Esophagus muscularis mucosa (tissue), 4 donors: ENCODE results near the gene RNF213. TPM values are rescaled to one million over a fixed set of nuclear protein-coding genes. Genes with fewer than 3 reads are reported as not detected.

Experiments
- DNase-seq: peaks from one replicate; pipeline ENCODE4 v3.0.0-alpha.2; 2017; ENCODE audit errors: extremely low spot score
- H3K27ac ChIP-seq, 4 donors: fragments of 200-600 bp; sonication (generic); replicated peaks in 1 of 4; 1 replicate in 3 of 4; 2 replicates in 1 of 4; pipeline ENCODE4 v1.5.1; 2016 to 2019; ENCODE audit warnings: mild to moderate bottlenecking in 1 of 4
- H3K27me3 ChIP-seq, 4 donors: fragments of 200-600 bp; sonication (generic); one replicate each; pipeline versions ENCODE4 v1.5.1 to v1.6.0; 2016 to 2019
- H3K36me3 ChIP-seq, 4 donors: fragments of 200-600 bp; sonication (generic); one replicate each; pipeline ENCODE4 v1.5.1; 2016 to 2019
- H3K4me1 ChIP-seq, 4 donors: fragments of 200-600 bp; sonication (generic); one replicate each; pipeline ENCODE4 v1.5.1; 2016 to 2019
- H3K4me3 ChIP-seq, 4 donors: fragments of 200-600 bp; sonication (generic); 1 replicate in 2 of 4; 2 replicates in 2 of 4; pipeline ENCODE4 v1.5.1; 2016 to 2019; ENCODE audit warnings: mild to moderate bottlenecking in 4 of 4, moderate library complexity in 1 of 4
- H3K9me3 ChIP-seq, 4 donors: fragments of 200-600 bp; sonication (generic); 1 replicate in 3 of 4; 2 replicates in 1 of 4; pipeline ENCODE4 v1.5.1; 2016 to 2019
- EP300 ChIP-seq: sonication (generic); formaldehyde crosslinking; IDR thresholded peaks from one replicate; pipeline ENCODE4 v1.6.1; 2017; ENCODE audit warnings: antibody characterized with exemption
- POLR2A ChIP-seq: fragments of 450-650 bp; IDR thresholded peaks from one replicate; pipeline ENCODE4 v1.6.1; 2017; ENCODE audit warnings: antibody characterized with exemption, moderate library complexity, mild to moderate bottlenecking, low read depth
- POLR2AphosphoS5 ChIP-seq, 2 donors: sonication (generic); formaldehyde crosslinking; IDR thresholded peaks; one replicate each; pipeline ENCODE4 v1.6.1; 2017; ENCODE audit warnings: antibody characterized with exemption in 2 of 2
- WGBS: methylation state at CpG from one replicate; pipeline ENCODE4 v1.1.5; 2018; 5-methylcytosine and 5-hydroxymethylcytosine counted together
- intact Hi-C: fragments of 100-400 bp; cut with DNase I; formaldehyde crosslinking; loops from one replicate; pipeline ENCODE4 v1.15.1; 2023
- total RNA-seq, 4 donors: library from RNA; depleted of rRNA; stranded (reverse); fragments of >200 nt; gene quantifications; one replicate each; pipeline versions ENCODE4 v1.1.0 to v1.2.1, GENCODE V29; 2016
- TF ChIP-seq, protein P1 (sequence below), 3 experiments: fragments of 200-600 bp in 2 of 3; fragments of 450-650 bp in 1 of 3; sonication (generic) in 2 of 3; IDR thresholded peaks; one replicate each; pipeline ENCODE4 v1.5.1; 2017 to 2019; ENCODE audit warnings: antibody characterized with exemption in 3 of 3, mild to moderate bottlenecking in 2 of 3, moderate library complexity in 1 of 3

The RNF213 gene
- total RNA-seq, 4 donors from 2014 or later, result 55.8 to 85.7 (median 75.9) TPM

DNA sequence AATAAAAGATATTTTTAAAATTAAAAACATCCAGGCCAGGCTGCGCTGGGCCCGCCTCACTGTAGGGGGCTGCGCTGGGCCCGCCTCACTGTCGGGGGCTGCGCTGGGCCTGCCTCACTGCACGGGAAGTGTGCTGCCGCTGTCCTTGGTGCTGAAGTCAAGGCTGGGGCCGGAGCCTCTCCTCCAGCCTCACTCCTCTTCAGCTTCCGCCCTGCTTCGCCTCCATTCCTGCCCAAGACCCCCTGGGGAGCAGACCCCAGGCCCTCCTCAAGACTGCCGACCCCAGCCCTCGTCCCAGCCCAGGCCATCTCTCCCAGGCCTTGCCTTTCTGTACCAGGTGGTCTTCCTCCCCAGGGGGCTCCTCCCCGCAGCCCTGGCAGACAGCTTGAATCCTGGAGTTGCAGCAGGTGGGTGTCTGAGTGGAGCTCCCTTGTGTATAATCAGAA is 180.5 kb downstream of the RNF213 start:
- H3K36me3 ChIP-seq, result peaks cover 0 to 13% (median 4%) of the 10 kb centered on the region in 4 donors
- H3K27me3 ChIP-seq, result no peaks in the 10 kb centered on the region
- H3K9me3 ChIP-seq, result no peaks in the 10 kb centered on the region
- 20% methylated on average over 12 of the region's 14 CpGs for WGBS
- H3K4me3 ChIP-seq, result no peak overlapping the region
- no peak overlapping the region for H3K27ac ChIP-seq
- peaks cover 0 to 5% (median 0%) of the 10 kb centered on the region in 4 donors for H3K4me1 ChIP-seq
- intact Hi-C loops, result no loop called here
- no peak for DNase-seq
- TF ChIP-seq POLR2AphosphoS5 (IDR thresholded peaks at IDR 0.05) (no peak), POLR2A (no peak), EP300 (no peak)
- TF ChIP-seq, protein P1, sequence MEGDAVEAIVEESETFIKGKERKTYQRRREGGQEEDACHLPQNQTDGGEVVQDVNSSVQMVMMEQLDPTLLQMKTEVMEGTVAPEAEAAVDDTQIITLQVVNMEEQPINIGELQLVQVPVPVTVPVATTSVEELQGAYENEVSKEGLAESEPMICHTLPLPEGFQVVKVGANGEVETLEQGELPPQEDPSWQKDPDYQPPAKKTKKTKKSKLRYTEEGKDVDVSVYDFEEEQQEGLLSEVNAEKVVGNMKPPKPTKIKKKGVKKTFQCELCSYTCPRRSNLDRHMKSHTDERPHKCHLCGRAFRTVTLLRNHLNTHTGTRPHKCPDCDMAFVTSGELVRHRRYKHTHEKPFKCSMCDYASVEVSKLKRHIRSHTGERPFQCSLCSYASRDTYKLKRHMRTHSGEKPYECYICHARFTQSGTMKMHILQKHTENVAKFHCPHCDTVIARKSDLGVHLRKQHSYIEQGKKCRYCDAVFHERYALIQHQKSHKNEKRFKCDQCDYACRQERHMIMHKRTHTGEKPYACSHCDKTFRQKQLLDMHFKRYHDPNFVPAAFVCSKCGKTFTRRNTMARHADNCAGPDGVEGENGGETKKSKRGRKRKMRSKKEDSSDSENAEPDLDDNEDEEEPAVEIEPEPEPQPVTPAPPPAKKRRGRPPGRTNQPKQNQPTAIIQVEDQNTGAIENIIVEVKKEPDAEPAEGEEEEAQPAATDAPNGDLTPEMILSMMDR (IDR thresholded peaks at IDR 0.05), result no peak

- DNase-seq, result no peak
- no peak overlapping the region for H3K27ac ChIP-seq
- H3K27me3 ChIP-seq, result no peaks in the 10 kb centered on the region
- no peak for TF ChIP-seq POLR2A
- no peak for TF ChIP-seq POLR2AphosphoS5 (IDR thresholded peaks at IDR 0.05)
- TF ChIP-seq EP300, result no peak
- TF ChIP-seq, protein P1 (IDR thresholded peaks at IDR 0.05), result no peak
- H3K36me3 ChIP-seq, result peaks cover 0 to 13% (median 4%) of the 10 kb centered on the region in 4 donors
- 91% methylated on average over 8 of the region's 14 CpGs for WGBS
- H3K4me3 ChIP-seq, result no peak overlapping the region
- no peaks in the 10 kb centered on the region for H3K9me3 ChIP-seq
- intact Hi-C loops, result no loop called here
- H3K4me1 ChIP-seq, result peaks cover 0 to 5% (median 0%) of the 10 kb centered on the region in 4 donors
Measured at GRCh38 chr17:80441598-80442322, 181.1 kb downstream of the RNF213 start.

DNA sequence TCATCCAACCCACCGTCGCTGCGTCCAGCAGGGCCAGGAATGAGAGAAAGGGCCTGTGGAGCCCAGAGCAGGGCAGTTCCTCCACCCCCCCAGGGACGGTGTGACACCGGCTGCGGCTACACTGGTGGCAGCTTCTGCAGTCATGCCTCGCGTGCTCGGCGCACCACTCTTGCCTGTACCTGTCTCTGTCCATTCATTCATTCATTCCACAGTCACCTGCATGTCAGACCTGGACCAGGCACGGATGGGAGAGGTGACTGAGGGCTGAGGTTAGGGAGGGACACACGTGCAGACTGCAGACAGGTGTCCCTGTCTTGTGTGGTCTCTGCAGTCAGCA is 181.6 kb downstream of the RNF213 start:
- Histone ChIP-seq H3K9me3 (no peaks in the 10 kb centered on the region), H3K27ac (no peak overlapping the region), H3K36me3 (peaks cover 0 to 9% (median 3%) of the 10 kb centered on the region in 4 donors), H3K4me3 (no peak overlapping the region), H3K27me3 (no peaks in the 10 kb centered on the region), H3K4me1 (peaks cover 0 to 5% (median 0%) of the 10 kb centered on the region in 4 donors)
- no peak for DNase-seq
- WGBS, result 88% methylated on average over 12 of the region's 12 CpGs
- intact Hi-C loops, result no loop called here
- TF ChIP-seq POLR2AphosphoS5 (IDR thresholded peaks at IDR 0.05) (no peak), POLR2A (no peak), EP300 (no peak)
- TF ChIP-seq, protein P1 (IDR thresholded peaks at IDR 0.05), result no peak

DNA sequence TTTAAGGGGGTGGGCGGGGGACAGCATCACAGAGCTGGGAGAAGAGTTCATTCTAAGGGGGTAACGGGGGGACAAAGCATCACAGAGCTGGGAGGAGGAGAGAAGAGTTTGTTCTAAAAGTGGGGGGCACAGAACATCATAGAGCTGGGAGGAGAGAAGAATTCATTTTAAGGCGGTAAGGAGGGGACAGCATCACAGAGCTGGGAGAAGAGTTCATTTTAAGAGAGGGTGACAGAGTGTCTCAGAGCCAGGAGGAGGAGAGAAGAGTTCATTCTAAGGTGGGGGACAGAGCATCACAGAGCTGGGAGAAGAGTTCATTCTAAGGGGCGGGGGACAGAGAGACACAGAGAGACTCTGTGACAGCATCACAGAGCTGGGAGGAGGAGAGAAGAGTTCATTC is 182.1 kb downstream of the RNF213 start:
- H3K4me3 ChIP-seq, result no peak overlapping the region
- 89% methylated on average over 4 of the region's 4 CpGs for whole genome bisulfite sequencing
- intact Hi-C loops, result no loop called here
- H3K27ac ChIP-seq, result no peak overlapping the region
- H3K36me3 ChIP-seq, result peaks cover 0 to 6% (median 0%) of the 10 kb centered on the region in 4 donors
- H3K27me3 ChIP-seq, result no peaks in the 10 kb centered on the region
- DNase-seq, result no peak
- H3K4me1 ChIP-seq, result peaks cover 0 to 5% (median 0%) of the 10 kb centered on the region in 4 donors
- no peaks in the 10 kb centered on the region for H3K9me3 ChIP-seq
- TF ChIP-seq, protein P1 (IDR thresholded peaks at IDR 0.05), result no peak
- TF ChIP-seq POLR2AphosphoS5 (IDR thresholded peaks at IDR 0.05) (no peak), POLR2A (no peak), EP300 (no peak)
